H4 (cell line): ENCODE measurements around the gene HEATR9. TPM values are rescaled to one million over a fixed set of nuclear protein-coding genes. Genes with fewer than 3 reads are reported as not detected.
A peak's percentile ranks its signal among the peaks of the same experiment; 100 is the strongest.

Experiments used
- DNase-seq: peaks from one replicate; pipeline ENCODE4 v3.0.0-alpha.2; 2015; ENCODE audit warnings: low spot score
- total RNA-seq: library from RNA; depleted of rRNA; stranded (reverse); fragments of >200 nt; shearing (Covaris generic); gene quantifications from 2 replicates; pipeline ENCODE4 v1.2.3, GENCODE V29; 2014

The HEATR9 gene
- total RNA-seq, 1 experiment from 2014 or later = not detected

- DNase-seq = peak; percentile 35
These were observed 2.2 kb downstream of the HEATR9 start for GRCh38 chr17:35866341-35866950.

- peak; percentile 33 for DNase-seq
These were observed 3.0 kb downstream of the HEATR9 start for GRCh38 chr17:35865412-35866340.

GRCh38 chr17:35864853-35865252 lies 3.8 kb downstream of the HEATR9 start:
- DNase-seq = no peak

- no peak for DNase-seq
These were observed 12.1 kb downstream of the HEATR9 start for GRCh38 chr17:35856603-35857002.

- no peak for DNase-seq
These were observed 12.7 kb downstream of the HEATR9 start for GRCh38 chr17:35855965-35856364.

- DNase-seq = peak; percentile 45
These were observed 19.0 kb downstream of the HEATR9 start for GRCh38 chr17:35849469-35850348.

- DNase-seq = no peak
These were observed 20.9 kb downstream of the HEATR9 start for GRCh38 chr17:35847633-35848373.

- DNase-seq = no peak
These were observed 21.7 kb downstream of the HEATR9 start for GRCh38 chr17:35847006-35847405.

GRCh38 chr17:35846055-35846809 lies 22.5 kb downstream of the HEATR9 start:
- DNase-seq = no peak

GRCh38 chr17:35844547-35844946 lies 24.1 kb downstream of the HEATR9 start:
- DNase-seq = no peak

- no peak for DNase-seq
These were observed 25.0 kb downstream of the HEATR9 start for GRCh38 chr17:35843698-35844097.

GRCh38 chr17:35842239-35842638 lies 26.5 kb downstream of the HEATR9 start:
- no peak for DNase-seq

GRCh38 chr17:35841505-35841904 lies 27.2 kb downstream of the HEATR9 start:
- no peak for DNase-seq

GRCh38 chr17:35841101-35841500 lies 27.6 kb downstream of the HEATR9 start:
- DNase-seq = no peak

GRCh38 chr17:35825206-35825605 lies 43.5 kb downstream of the HEATR9 start:
- no peak for DNase-seq

- no peak for DNase-seq
These were observed 47.4 kb downstream of the HEATR9 start for GRCh38 chr17:35821308-35821707.

- DNase-seq = no peak
These were observed 49.2 kb downstream of the HEATR9 start for GRCh38 chr17:35819455-35819854.

- DNase-seq = no peak
These were observed 51.5 kb downstream of the HEATR9 start for GRCh38 chr17:35817196-35817595.

GRCh38 chr17:35816723-35817122 lies 52.0 kb downstream of the HEATR9 start:
- no peak for DNase-seq

GRCh38 chr17:35812456-35812855 lies 56.2 kb downstream of the HEATR9 start:
- DNase-seq = no peak

GRCh38 chr17:35811759-35812158 lies 56.9 kb downstream of the HEATR9 start:
- DNase-seq = no peak
